ENCODE measurements around the gene MYO7B. TPM values are rescaled to one million over a fixed set of nuclear protein-coding genes. Genes with fewer than 3 reads are reported as not detected.
A peak's percentile ranks its signal among the peaks of the same experiment; 100 is the strongest.

Gene MYO7B
- total RNA-seq, 1 donor from 2014 or later: 5.2 TPM

- DNase-seq (peak; percentile 39), ATAC-seq (no peak)
- H3K4me3 ChIP-seq: no peak overlapping the region
- H3K36me3 ChIP-seq: peaks cover 46% of the 10 kb centered on the region
- intact Hi-C loops (cut with DNase I): no loop called here
- TF ChIP-seq, protein P1, sequence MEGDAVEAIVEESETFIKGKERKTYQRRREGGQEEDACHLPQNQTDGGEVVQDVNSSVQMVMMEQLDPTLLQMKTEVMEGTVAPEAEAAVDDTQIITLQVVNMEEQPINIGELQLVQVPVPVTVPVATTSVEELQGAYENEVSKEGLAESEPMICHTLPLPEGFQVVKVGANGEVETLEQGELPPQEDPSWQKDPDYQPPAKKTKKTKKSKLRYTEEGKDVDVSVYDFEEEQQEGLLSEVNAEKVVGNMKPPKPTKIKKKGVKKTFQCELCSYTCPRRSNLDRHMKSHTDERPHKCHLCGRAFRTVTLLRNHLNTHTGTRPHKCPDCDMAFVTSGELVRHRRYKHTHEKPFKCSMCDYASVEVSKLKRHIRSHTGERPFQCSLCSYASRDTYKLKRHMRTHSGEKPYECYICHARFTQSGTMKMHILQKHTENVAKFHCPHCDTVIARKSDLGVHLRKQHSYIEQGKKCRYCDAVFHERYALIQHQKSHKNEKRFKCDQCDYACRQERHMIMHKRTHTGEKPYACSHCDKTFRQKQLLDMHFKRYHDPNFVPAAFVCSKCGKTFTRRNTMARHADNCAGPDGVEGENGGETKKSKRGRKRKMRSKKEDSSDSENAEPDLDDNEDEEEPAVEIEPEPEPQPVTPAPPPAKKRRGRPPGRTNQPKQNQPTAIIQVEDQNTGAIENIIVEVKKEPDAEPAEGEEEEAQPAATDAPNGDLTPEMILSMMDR (IDR thresholded peaks at IDR 0.05): no peak
- H3K27me3 ChIP-seq (ENCODE audit: low read depth): no peaks in the 10 kb centered on the region
- H3K9me3 ChIP-seq: no peaks in the 10 kb centered on the region
- H3K27ac ChIP-seq: peak overlapping the region; percentile 65
- peaks cover 68% of the 10 kb centered on the region for H3K4me1 ChIP-seq
Measured at GRCh38 chr2:127655209-127656073, 120.0 kb downstream of the MYO7B start.

GRCh38 chr2:127656569-127657231, 121.2 kb downstream of the MYO7B start:
- peaks cover 72% of the 10 kb centered on the region for H3K4me1 ChIP-seq
- H3K4me3 ChIP-seq: no peak overlapping the region
- H3K9me3 ChIP-seq: no peaks in the 10 kb centered on the region
- H3K27me3 ChIP-seq (ENCODE audit: low read depth): no peaks in the 10 kb centered on the region
- DNase-seq (peak; percentile 40), ATAC-seq (no peak)
- H3K36me3 ChIP-seq: peaks cover 52% of the 10 kb centered on the region
- intact Hi-C loops (cut with DNase I): no loop called here
- TF ChIP-seq, protein P1 (IDR thresholded peaks at IDR 0.05): no peak
- H3K27ac ChIP-seq: peak overlapping the region; percentile 51

DNA sequence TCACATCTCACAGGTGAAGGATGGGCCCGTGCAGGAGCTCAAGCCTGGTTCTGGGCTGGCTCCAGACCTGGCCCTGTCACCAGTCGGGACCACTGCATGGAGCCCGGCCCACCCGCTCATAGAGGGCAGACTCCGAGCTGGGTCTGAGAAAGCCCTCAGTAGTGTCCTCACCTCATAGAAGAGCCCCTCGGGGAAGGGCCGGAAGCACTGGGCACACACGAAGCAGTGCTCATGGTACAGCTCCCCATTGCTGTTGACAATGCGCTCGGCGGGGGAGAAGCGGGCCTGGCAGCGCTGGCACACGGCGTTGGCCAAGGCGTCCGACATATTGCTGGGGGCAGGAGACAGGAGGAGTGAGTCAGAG, 121.7 kb downstream of the MYO7B start:
- ATAC-seq (no peak), DNase-seq (peak; percentile 41)
- Histone ChIP-seq H3K9me3 (no peaks in the 10 kb centered on the region), H3K36me3 (peaks cover 52% of the 10 kb centered on the region), H3K27me3 (ENCODE audit: low read depth) (no peaks in the 10 kb centered on the region), H3K4me3 (no peak overlapping the region), H3K4me1 (peaks cover 73% of the 10 kb centered on the region), H3K27ac (peak overlapping the region; percentile 51)
- TF ChIP-seq, protein P1 (IDR thresholded peaks at IDR 0.05): no peak
- intact Hi-C loops (cut with DNase I): no loop called here

DNA sequence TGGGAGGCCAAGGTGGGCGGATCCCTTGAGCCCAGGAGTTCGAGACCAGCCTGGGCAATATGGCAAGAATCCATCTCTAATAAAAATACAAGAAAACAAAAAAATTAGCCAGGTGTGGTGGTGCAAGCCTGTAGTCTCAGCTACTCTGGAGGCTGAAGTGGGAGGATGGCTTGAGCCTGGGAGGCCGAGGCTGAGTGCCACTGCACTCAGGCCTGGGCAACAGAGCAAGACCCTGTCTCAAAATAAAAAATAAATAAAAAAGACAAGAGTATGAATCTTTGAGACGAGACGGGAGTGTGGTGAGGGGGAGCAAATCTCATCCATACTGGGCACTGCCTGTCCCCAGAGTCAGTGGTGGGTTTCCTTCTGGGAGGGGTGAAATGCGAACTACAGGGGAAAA, 122.7 kb downstream of the MYO7B start:
- DNase-seq (peak; percentile 12), ATAC-seq (no peak)
- peaks cover 70% of the 10 kb centered on the region for H3K4me1 ChIP-seq
- H3K27ac ChIP-seq: peak overlapping the region; percentile 79
- TF ChIP-seq, protein P1 (IDR thresholded peaks at IDR 0.05): no peak
- peaks cover 45% of the 10 kb centered on the region for H3K36me3 ChIP-seq
- no peaks in the 10 kb centered on the region for H3K27me3 ChIP-seq (ENCODE audit: low read depth)
- H3K9me3 ChIP-seq: no peaks in the 10 kb centered on the region
- H3K4me3 ChIP-seq: no peak overlapping the region
- intact Hi-C loops (cut with DNase I): no loop called here

DNA sequence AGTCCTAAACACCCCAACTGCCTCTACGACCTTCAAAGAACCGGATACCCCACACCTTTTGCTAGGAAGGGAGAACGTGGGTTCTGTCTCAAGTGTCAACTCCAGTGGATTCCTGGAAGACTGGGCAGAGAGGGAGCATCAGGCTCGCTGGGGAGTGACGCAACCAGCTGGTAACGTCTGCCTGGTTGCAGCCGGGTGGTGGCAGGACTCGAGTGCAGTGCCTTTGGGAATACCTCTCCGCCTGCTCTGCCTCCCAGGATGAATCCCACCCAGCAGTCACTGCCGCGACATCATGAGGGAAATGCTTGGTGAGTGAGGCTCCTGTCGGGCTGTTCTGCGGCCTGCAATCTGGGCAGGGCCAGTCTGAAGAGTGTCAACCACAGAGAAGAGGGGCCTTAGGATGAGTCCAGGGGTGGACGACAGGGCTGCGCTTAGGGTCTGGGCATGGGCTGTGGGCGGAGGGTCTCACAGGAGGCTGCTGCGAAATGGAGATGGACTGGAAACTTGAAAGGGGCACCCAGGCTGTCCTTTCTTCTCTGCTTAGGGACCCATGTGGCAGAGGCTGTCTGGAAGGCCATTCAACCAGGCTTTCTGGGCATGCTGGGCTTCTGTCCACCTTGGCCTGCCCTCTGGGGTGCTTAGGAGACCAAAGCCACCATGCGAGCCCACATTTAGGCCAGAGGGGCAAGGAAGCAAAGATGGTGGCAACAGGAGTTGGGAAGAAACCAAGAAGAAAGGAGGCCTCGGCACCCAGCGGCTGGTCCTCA, 123.3 kb downstream of the MYO7B start:
- Histone ChIP-seq H3K27ac (peak overlapping the region; percentile 79), H3K4me3 (no peak overlapping the region), H3K4me1 (peaks cover 77% of the 10 kb centered on the region), H3K36me3 (peaks cover 40% of the 10 kb centered on the region), H3K9me3 (no peaks in the 10 kb centered on the region), H3K27me3 (ENCODE audit: low read depth) (no peaks in the 10 kb centered on the region)
- TF ChIP-seq, protein P1 (IDR thresholded peaks at IDR 0.05): no peak
- DNase-seq: peak; percentile 24
- intact Hi-C loops (cut with DNase I): no loop called here
- no peak for ATAC-seq
